K562 (cell line): ENCODE data around the gene LZTR1. TPM values are rescaled to one million over a fixed set of nuclear protein-coding genes. Genes with fewer than 3 reads are reported as not detected.

ENCODE experiments used
- BCOR ChIP-seq: fragments of 450-650 bp; IDR thresholded peaks from 2 replicates; pipeline ENCODE4 v1.6.1; 2016
- CBX8 ChIP-seq: fragments of 200-600 bp; sonication (generic); IDR thresholded peaks from 2 replicates; pipeline ENCODE4 v1.6.1; 2012; ENCODE audit warnings: borderline replicate concordance, mixed run types, low read depth, mild to moderate bottlenecking, moderate library complexity, mixed read lengths, low read length, control low read depth, inconsistent platforms; ENCODE audit not compliant: poor library complexity, severe bottlenecking; ENCODE audit errors: extremely low read depth
- EGR1 ChIP-seq: fragments of 450-650 bp; conservative IDR thresholded peaks from 2 replicates; pipeline ENCODE4 v1.6.1; 2017; ENCODE audit warnings: mild to moderate bottlenecking
- KAT7 ChIP-seq: sonication (generic); formaldehyde crosslinking; IDR thresholded peaks from 2 replicates; pipeline ENCODE4 v1.8.0; 2022; ENCODE audit warnings: missing genetic modification reagents, mild to moderate bottlenecking, borderline replicate concordance
- MAZ ChIP-seq, 2 experiments: fragments of 450-650 bp in 1 of 2; sonication (generic) in 1 of 2; formaldehyde crosslinking; IDR thresholded peaks in 1 of 2; conservative IDR thresholded peaks in 1 of 2; 2 replicates each; pipeline versions ENCODE4 v1.4.0 to v1.5.0; 2020; ENCODE audit warnings: mild to moderate bottlenecking in 1 of 2, missing genetic modification reagents in 1 of 2
- NBN ChIP-seq: fragments of 450-650 bp; IDR thresholded peaks from 2 replicates; pipeline ENCODE4 v1.6.1; 2016; ENCODE audit warnings: low read depth, mild to moderate bottlenecking
- RBM17 ChIP-seq: fragments of 200-400 bp; formaldehyde crosslinking; IDR thresholded peaks from 2 replicates; pipeline ENCODE4 v1.6.1; 2017; ENCODE audit warnings: low read depth, mild to moderate bottlenecking, low read length, borderline replicate concordance
- RBM39 ChIP-seq: fragments of 200-400 bp; formaldehyde crosslinking; optimal IDR thresholded peaks from 2 replicates; pipeline ENCODE3; 2018; ENCODE audit warnings: low read depth, low read length
- RCOR1 ChIP-seq, 2 experiments: IDR thresholded peaks; 2 replicates each; pipeline ENCODE4 v1.6.1; 2012; ENCODE audit warnings: low read depth in 2 of 2, low read length in 2 of 2, borderline replicate concordance in 1 of 2, improper control_type of control experiment in 1 of 2
- SRSF7 ChIP-seq: fragments of 200-400 bp; formaldehyde crosslinking; optimal IDR thresholded peaks from 2 replicates; pipeline ENCODE3; 2017; ENCODE audit warnings: mild to moderate bottlenecking, low read depth, low read length
- ZBTB1 ChIP-seq: sonication (generic); formaldehyde crosslinking; IDR thresholded peaks from 2 replicates; pipeline ENCODE4 v1.8.1; 2023; ENCODE audit warnings: missing genetic modification reagents, low read depth, mild to moderate bottlenecking, borderline replicate concordance
- polyA plus RNA-seq, 8 experiments: library from polyadenylated mRNA; depleted of rRNA in 4 of 8; stranded (reverse) in 5 of 8; unstranded in 3 of 8; fragments of >200 nt; fragmentation: Nextera tagmentation in 2 of 8; fragmentation: Illumina TruSeq in 1 of 8; extraction: Ambion mirVana in 2 of 8; extraction: Trizol in 1 of 8; gene quantifications; 2 replicates each; pipeline versions ENCODE4 v1.2.1 to v1.2.3, GENCODE V29; 2011 to 2014; ENCODE audit warnings: inconsistent platforms in 1 of 8, missing spikeins in 1 of 8
- total RNA-seq, 7 experiments: library from RNA; depleted of rRNA in 6 of 7; stranded (reverse); fragments of >200 nt in 6 of 7; fragmentation: Illumina TruSeq in 2 of 7; extraction: Trizol in 2 of 7; gene quantifications; 2 replicates each; pipeline versions ENCODE4 v1.2.1 to v1.2.3, GENCODE V29; 2011 to 2021; ENCODE audit warnings: low replicate concordance in 1 of 7
- TF ChIP-seq, protein P1 (sequence below): fragments of 450-650 bp; IDR thresholded peaks from 2 replicates; pipeline ENCODE4 v1.6.1; 2016; ENCODE audit warnings: low read depth
- TF ChIP-seq, protein P2 (sequence below): fragments of 450-650 bp; formaldehyde crosslinking; IDR thresholded peaks from 2 replicates; pipeline ENCODE4 v1.4.0; 2020; ENCODE audit warnings: mild to moderate bottlenecking, mixed read lengths
- TF ChIP-seq, protein P3 (sequence below): sonication (generic); formaldehyde crosslinking; IDR thresholded peaks from 2 replicates; pipeline ENCODE4 v1.8.0; 2022; ENCODE audit warnings: mild to moderate bottlenecking, missing genetic modification reagents, borderline replicate concordance

LZTR1 gene
- total and polyA plus RNA-seq, 9 of the 15 experiments (the other 6 are each of a cell fraction or from before 2014, with no cell fraction given): 2.2 to 135 (median 63.0) TPM

DNA sequence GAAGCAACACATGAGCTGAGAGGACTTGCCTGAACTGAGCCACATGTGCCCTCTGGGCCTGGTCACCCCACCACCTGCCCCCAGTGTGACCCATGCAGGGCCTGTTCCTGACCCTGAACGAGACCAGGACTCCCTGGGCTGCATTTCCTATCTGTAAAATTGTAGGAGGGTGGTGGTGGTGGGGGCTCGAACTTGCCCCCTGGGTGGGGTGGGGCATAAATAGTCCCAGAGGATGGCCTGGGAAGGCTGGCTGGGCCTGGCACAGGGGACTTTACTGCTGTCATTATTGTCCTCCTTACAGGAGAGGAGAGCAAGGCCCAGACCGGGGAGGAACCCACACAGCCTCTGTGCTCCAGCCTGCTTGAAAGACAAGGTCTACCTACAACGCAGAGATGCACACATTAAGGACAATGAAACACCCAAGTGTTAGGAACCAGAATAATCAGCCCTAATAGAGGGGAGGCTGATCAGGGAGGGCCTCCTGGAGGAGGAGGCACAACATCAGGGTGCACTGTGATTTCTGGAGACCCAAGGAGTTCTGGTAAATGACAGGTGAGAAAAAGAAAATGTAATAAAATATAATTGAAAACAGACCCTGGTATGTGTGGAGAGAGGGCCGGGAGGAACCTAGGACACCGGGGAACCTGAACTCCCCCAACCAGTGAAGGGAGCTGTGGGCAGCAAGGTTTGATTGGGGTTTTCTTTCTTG lies 17.9 kb upstream of the LZTR1 start (continued):
- TF ChIP-seq KAT7 (CRISPR knock-in tag) (no peak), BCOR (peak; percentile 98), CBX8 (no peak), RBM17 (no peak), EGR1 (no peak), SRSF7 (no peak), RBM39 (peak; percentile 51), ZBTB1 (CRISPR knock-in tag) (0 out of 2 replicates have a peak, but pooled peaks have one; percentile 55), NBN (no peak), RCOR1 (IDR thresholded peaks at IDR 0.05; ENCODE audit: borderline replicate concordance in 1 of 2, low read depth in 2 of 2, low read length in 2 of 2) (peak in 1 of 2 experiments; percentile 89; a peak in 2 of 4 replicates), MAZ (CRISPR knock-in tag; conservative IDR thresholded peaks at IDR 0.05 in 1 of 2, IDR thresholded peaks at IDR 0.05 in 1 of 2) (no peak)
- TF ChIP-seq, protein P1, sequence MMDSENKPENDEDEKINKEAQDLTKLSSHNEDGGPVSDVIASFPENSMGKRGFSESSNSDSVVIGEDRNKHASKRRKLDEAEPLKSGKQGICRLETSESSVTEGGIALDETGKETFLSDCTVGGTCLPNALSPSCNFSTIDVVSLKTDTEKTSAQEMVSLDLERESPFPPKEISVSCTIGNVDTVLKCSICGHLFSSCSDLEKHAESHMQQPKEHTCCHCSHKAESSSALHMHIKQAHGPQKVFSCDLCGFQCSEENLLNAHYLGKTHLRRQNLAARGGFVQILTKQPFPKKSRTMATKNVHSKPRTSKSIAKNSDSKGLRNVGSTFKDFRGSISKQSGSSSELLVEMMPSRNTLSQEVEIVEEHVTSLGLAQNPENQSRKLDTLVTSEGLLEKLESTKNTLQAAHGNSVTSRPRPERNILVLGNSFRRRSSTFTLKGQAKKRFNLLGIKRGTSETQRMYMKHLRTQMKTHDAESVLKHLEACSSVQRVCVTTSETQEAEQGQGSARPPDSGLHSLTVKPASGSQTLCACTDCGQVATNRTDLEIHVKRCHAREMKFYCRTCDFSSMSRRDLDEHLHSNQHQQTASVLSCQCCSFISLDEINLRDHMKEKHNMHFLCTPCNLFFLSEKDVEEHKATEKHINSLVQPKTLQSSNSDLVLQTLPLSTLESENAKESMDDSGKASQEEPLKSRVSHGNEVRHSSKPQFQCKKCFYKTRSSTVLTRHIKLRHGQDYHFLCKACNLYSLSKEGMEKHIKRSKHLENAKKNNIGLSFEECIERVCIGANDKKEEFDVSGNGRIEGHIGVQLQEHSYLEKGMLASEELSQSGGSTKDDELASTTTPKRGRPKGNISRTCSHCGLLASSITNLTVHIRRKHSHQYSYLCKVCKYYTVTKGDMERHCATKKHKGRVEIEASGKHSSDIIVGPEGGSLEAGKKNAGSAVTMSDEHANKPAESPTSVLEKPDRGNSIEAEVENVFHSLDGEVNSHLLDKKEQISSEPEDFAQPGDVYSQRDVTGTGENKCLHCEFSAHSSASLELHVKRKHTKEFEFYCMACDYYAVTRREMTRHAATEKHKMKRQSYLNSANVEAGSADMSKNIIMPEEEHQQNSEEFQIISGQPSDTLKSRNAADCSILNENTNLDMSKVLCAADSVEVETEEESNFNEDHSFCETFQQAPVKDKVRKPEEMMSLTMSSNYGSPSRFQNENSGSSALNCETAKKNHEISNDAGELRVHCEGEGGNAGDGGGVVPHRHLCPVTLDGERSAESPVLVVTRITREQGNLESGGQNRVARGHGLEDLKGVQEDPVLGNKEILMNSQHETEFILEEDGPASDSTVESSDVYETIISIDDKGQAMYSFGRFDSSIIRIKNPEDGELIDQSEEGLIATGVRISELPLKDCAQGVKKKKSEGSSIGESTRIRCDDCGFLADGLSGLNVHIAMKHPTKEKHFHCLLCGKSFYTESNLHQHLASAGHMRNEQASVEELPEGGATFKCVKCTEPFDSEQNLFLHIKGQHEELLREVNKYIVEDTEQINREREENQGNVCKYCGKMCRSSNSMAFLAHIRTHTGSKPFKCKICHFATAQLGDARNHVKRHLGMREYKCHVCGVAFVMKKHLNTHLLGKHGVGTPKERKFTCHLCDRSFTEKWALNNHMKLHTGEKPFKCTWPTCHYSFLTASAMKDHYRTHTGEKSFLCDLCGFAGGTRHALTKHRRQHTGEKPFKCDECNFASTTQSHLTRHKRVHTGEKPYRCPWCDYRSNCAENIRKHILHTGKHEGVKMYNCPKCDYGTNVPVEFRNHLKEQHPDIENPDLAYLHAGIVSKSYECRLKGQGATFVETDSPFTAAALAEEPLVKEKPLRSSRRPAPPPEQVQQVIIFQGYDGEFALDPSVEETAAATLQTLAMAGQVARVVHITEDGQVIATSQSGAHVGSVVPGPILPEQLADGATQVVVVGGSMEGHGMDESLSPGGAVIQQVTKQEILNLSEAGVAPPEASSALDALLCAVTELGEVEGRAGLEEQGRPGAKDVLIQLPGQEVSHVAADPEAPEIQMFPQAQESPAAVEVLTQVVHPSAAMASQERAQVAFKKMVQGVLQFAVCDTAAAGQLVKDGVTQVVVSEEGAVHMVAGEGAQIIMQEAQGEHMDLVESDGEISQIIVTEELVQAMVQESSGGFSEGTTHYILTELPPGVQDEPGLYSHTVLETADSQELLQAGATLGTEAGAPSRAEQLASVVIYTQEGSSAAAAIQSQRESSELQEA: no peak
- TF ChIP-seq, protein P2, sequence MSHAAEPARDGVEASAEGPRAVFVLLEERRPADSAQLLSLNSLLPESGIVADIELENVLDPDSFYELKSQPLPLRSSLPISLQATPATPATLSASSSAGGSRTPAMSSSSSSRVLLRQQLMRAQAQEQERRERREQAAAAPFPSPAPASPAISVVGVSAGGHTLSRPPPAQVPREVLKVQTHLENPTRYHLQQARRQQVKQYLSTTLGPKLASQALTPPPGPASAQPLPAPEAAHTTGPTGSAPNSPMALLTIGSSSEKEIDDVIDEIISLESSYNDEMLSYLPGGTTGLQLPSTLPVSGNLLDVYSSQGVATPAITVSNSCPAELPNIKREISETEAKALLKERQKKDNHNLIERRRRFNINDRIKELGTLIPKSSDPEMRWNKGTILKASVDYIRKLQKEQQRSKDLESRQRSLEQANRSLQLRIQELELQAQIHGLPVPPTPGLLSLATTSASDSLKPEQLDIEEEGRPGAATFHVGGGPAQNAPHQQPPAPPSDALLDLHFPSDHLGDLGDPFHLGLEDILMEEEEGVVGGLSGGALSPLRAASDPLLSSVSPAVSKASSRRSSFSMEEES (CRISPR knock-in tag): 0 out of 2 replicates have a peak, but pooled peaks have one; percentile 9
- TF ChIP-seq, protein P3, sequence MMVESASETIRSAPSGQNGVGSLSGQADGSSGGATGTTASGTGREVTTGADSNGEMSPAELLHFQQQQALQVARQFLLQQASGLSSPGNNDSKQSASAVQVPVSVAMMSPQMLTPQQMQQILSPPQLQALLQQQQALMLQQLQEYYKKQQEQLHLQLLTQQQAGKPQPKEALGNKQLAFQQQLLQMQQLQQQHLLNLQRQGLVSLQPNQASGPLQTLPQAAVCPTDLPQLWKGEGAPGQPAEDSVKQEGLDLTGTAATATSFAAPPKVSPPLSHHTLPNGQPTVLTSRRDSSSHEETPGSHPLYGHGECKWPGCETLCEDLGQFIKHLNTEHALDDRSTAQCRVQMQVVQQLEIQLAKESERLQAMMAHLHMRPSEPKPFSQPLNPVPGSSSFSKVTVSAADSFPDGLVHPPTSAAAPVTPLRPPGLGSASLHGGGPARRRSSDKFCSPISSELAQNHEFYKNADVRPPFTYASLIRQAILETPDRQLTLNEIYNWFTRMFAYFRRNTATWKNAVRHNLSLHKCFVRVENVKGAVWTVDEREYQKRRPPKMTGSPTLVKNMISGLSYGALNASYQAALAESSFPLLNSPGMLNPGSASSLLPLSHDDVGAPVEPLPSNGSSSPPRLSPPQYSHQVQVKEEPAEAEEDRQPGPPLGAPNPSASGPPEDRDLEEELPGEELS: no peak
